Measurements from ENCODE around the gene SERINC3. TPM values are rescaled to one million over a fixed set of nuclear protein-coding genes. Genes with fewer than 3 reads are reported as not detected.

SERINC3 gene
- total and polyA plus RNA-seq, 2 of the 13 experiments (the other 11 are each of a cell fraction or from before 2014, with no cell fraction given), result 82.0 to 226 TPM

DNA sequence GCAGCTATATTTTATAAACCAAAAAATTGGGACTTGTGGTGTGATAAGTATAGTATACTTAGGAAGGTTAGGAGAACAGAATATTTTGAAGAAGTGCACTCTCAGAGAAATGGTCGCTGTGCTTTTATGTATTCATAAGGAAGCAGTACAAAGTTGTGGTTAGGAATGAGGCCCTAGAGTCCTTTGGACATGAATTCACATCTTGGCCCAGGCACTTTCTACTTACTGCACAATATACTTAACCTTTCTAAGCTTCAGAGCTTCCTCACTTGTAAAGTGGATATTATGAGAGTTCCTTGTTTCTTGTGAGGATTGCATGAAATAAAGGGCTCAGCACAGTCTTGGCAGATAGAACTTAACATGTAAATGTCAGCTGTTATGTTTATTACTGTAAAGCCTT is 21.0 kb upstream of the SERINC3 start:
- Histone ChIP-seq H3K36me3 (replicated peaks in 1 of 2; ENCODE audit: control insufficient read depth in 1 of 2, insufficient read depth in 2 of 2, low read length in 2 of 2) (no peaks in the 10 kb centered on the region), H2AFZ (ENCODE audit: low read length) (no peak overlapping the region), H3K4me1 (ENCODE audit: insufficient read depth, low read length) (peaks cover 15% of the 10 kb centered on the region), H3K27ac (ENCODE audit: extremely low read length, insufficient read depth, low read length) (no peak overlapping the region), H3K27me3 (ENCODE audit: control insufficient read depth in 1 of 2, insufficient read depth in 2 of 2, low read length in 2 of 2) (no peaks in the 10 kb centered on the region), H3K9ac (ENCODE audit: insufficient read depth, low read depth, low read length) (no peak overlapping the region), H4K20me1 (ENCODE audit: insufficient read depth, low read length) (no peaks in the 10 kb centered on the region), H3K79me2 (ENCODE audit: insufficient read depth, low read length) (peaks cover 9% of the 10 kb centered on the region), H3K4me3 (replicated peaks in 1 of 3; ENCODE audit: insufficient read depth in 1 of 3, low read depth in 2 of 3, low read length in 3 of 3) (no peak overlapping the region), H3K4me2 (ENCODE audit: low read depth, low read length) (no peak overlapping the region), H3K9me3 (ENCODE audit: low read length) (no peaks in the 10 kb centered on the region)
- FAIRE-seq (no peak), ATAC-seq (no peak), DNase-seq (ENCODE audit: low spot score) (no peak)
- ChIA-PET CTCF (ENCODE audit: low intra/inter-chr PET ratio, low total read pairs) (no interaction called here), POLR2A (interaction anchor here (0.6 to 0.9 kb wide), 2 partner anchors 11 to 367 kb away, joined by 3 read pairs; partner anchors contain the start of gene PABPC1L)
- in situ Hi-C loops (cut with HindIII; ENCODE audit: extremely low pct_ligation_motif_present, low pct_unique_long_range_greater_than_20kb) (no loop called here), intact Hi-C loops (cut with micrococcal nuclease; ENCODE audit: unreplicated experiment) (no loop called here)
- 80% methylated on average over 1 of the region's 1 CpG for WGBS (ENCODE audit: low lambda C conversion rate)
- BruUV-seq (replicated peaks), result no TSS peak
- no peak for TF ChIP-seq GATA4 (IDR thresholded peaks at IDR 0.05; ENCODE audit: borderline replicate concordance, low read depth)
- TF ChIP-seq, protein P1, sequence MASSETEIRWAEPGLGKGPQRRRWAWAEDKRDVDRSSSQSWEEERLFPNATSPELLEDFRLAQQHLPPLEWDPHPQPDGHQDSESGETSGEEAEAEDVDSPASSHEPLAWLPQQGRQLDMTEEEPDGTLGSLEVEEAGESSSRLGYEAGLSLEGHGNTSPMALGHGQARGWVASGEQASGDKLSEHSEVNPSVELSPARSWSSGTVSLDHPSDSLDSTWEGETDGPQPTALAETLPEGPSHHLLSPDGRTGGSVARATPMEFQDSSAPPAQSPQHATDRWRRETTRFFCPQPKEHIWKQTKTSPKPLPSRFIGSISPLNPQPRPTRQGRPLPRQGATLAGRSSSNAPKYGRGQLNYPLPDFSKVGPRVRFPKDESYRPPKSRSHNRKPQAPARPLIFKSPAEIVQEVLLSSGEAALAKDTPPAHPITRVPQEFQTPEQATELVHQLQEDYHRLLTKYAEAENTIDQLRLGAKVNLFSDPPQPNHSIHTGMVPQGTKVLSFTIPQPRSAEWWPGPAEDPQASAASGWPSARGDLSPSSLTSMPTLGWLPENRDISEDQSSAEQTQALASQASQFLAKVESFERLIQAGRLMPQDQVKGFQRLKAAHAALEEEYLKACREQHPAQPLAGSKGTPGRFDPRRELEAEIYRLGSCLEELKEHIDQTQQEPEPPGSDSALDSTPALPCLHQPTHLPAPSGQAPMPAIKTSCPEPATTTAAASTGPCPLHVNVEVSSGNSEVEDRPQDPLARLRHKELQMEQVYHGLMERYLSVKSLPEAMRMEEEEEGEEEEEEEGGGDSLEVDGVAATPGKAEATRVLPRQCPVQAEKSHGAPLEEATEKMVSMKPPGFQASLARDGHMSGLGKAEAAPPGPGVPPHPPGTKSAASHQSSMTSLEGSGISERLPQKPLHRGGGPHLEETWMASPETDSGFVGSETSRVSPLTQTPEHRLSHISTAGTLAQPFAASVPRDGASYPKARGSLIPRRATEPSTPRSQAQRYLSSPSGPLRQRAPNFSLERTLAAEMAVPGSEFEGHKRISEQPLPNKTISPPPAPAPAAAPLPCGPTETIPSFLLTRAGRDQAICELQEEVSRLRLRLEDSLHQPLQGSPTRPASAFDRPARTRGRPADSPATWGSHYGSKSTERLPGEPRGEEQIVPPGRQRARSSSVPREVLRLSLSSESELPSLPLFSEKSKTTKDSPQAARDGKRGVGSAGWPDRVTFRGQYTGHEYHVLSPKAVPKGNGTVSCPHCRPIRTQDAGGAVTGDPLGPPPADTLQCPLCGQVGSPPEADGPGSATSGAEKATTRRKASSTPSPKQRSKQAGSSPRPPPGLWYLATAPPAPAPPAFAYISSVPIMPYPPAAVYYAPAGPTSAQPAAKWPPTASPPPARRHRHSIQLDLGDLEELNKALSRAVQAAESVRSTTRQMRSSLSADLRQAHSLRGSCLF (CRISPR knock-in tag; IDR thresholded peaks at IDR 0.05; ENCODE audit: borderline replicate concordance), result no peak
- TF ChIP-seq HNF4G (IDR thresholded peaks at IDR 0.05; ENCODE audit: borderline replicate concordance, low read depth, low read length), result no peak
- no peak for TF ChIP-seq HNF4G (CRISPR knock-in tag; IDR thresholded peaks at IDR 0.05; ENCODE audit: borderline replicate concordance, low read depth)
- TF ChIP-seq, protein P2, sequence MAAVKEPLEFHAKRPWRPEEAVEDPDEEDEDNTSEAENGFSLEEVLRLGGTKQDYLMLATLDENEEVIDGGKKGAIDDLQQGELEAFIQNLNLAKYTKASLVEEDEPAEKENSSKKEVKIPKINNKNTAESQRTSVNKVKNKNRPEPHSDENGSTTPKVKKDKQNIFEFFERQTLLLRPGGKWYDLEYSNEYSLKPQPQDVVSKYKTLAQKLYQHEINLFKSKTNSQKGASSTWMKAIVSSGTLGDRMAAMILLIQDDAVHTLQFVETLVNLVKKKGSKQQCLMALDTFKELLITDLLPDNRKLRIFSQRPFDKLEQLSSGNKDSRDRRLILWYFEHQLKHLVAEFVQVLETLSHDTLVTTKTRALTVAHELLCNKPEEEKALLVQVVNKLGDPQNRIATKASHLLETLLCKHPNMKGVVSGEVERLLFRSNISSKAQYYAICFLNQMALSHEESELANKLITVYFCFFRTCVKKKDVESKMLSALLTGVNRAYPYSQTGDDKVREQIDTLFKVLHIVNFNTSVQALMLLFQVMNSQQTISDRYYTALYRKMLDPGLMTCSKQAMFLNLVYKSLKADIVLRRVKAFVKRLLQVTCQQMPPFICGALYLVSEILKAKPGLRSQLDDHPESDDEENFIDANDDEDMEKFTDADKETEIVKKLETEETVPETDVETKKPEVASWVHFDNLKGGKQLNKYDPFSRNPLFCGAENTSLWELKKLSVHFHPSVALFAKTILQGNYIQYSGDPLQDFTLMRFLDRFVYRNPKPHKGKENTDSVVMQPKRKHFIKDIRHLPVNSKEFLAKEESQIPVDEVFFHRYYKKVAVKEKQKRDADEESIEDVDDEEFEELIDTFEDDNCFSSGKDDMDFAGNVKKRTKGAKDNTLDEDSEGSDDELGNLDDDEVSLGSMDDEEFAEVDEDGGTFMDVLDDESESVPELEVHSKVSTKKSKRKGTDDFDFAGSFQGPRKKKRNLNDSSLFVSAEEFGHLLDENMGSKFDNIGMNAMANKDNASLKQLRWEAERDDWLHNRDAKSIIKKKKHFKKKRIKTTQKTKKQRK (IDR thresholded peaks at IDR 0.05; ENCODE audit: low read length), result no peak
- TF ChIP-seq KMT2A (CRISPR knock-in tag; IDR thresholded peaks at IDR 0.05), result no peak
- TF ChIP-seq, protein P3, sequence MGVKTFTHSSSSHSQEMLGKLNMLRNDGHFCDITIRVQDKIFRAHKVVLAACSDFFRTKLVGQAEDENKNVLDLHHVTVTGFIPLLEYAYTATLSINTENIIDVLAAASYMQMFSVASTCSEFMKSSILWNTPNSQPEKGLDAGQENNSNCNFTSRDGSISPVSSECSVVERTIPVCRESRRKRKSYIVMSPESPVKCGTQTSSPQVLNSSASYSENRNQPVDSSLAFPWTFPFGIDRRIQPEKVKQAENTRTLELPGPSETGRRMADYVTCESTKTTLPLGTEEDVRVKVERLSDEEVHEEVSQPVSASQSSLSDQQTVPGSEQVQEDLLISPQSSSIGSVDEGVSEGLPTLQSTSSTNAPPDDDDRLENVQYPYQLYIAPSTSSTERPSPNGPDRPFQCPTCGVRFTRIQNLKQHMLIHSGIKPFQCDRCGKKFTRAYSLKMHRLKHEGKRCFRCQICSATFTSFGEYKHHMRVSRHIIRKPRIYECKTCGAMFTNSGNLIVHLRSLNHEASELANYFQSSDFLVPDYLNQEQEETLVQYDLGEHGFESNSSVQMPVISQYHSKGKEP (CRISPR knock-in tag; IDR thresholded peaks at IDR 0.05), result no peak
- TF ChIP-seq, protein P4, sequence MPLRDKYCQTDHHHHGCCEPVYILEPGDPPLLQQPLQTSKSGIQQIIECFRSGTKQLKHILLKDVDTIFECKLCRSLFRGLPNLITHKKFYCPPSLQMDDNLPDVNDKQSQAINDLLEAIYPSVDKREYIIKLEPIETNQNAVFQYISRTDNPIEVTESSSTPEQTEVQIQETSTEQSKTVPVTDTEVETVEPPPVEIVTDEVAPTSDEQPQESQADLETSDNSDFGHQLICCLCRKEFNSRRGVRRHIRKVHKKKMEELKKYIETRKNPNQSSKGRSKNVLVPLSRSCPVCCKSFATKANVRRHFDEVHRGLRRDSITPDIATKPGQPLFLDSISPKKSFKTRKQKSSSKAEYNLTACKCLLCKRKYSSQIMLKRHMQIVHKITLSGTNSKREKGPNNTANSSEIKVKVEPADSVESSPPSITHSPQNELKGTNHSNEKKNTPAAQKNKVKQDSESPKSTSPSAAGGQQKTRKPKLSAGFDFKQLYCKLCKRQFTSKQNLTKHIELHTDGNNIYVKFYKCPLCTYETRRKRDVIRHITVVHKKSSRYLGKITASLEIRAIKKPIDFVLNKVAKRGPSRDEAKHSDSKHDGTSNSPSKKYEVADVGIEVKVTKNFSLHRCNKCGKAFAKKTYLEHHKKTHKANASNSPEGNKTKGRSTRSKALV (CRISPR knock-in tag; IDR thresholded peaks at IDR 0.05), result no peak
- no peak for TF ChIP-seq ZSCAN9 (CRISPR knock-in tag; IDR thresholded peaks at IDR 0.05; ENCODE audit: borderline replicate concordance)
- TF ChIP-seq SP5 (CRISPR knock-in tag; IDR thresholded peaks at IDR 0.05; ENCODE audit: borderline replicate concordance, low read depth), result no peak
- TF ChIP-seq, protein P5, sequence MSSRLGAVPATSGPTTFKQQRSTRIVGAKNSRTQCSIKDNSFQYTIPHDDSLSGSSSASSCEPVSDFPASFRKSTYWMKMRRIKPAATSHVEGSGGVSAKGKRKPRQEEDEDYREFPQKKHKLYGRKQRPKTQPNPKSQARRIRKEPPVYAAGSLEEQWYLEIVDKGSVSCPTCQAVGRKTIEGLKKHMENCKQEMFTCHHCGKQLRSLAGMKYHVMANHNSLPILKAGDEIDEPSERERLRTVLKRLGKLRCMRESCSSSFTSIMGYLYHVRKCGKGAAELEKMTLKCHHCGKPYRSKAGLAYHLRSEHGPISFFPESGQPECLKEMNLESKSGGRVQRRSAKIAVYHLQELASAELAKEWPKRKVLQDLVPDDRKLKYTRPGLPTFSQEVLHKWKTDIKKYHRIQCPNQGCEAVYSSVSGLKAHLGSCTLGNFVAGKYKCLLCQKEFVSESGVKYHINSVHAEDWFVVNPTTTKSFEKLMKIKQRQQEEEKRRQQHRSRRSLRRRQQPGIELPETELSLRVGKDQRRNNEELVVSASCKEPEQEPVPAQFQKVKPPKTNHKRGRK (CRISPR knock-in tag; IDR thresholded peaks at IDR 0.05), result no peak
